Measurements from ENCODE around the gene C17orf50.

GRCh38 chr17:35744830-35745229 is 15.9 kb upstream of the C17orf50 start:
- TF ChIP-seq CTCF (conservative IDR thresholded peaks at IDR 0.05; ENCODE audit: low read depth, low read length) (no peak), EZH2 (IDR thresholded peaks at IDR 0.05; ENCODE audit: low read length, unreplicated experiment) (no peak)

All from PC-3 (cell line).